H1 (cell line): ENCODE data around the gene FBXL17. TPM values are rescaled to one million over a fixed set of nuclear protein-coding genes. Genes with fewer than 3 reads are reported as not detected.

ENCODE experiments used
- CTCF ChIA-PET: fragments of 300-600 bp; sonication (Branson Sonifier 250); formaldehyde crosslinking; loops from one replicate; lab custom pipeline; 2021; ENCODE audit not compliant: partially characterized antibody; lab: Charles Lee
- POLR2A ChIA-PET: fragments of 300-600 bp; sonication (Branson Sonifier 250); formaldehyde crosslinking; loops from one replicate; lab custom pipeline; 2021; ENCODE audit warnings: inconsistent platforms; ENCODE audit not compliant: partially characterized antibody; lab: Charles Lee
- DNase-seq, 2 experiments: peaks; one replicate each; pipeline versions ENCODE4 v3.0.0 to v3.0.0-alpha.2; 2010 to 2022; ENCODE audit warnings: low spot score in 2 of 2, low read depth in 1 of 2, mixed read lengths in 1 of 2
- FAIRE-seq: peaks from 2 replicates; lab custom pipeline; 2011; peaks lifted over from hg19 to GRCh38; lab: Jason Lieb, UNC
- H2AFZ ChIP-seq: 2 replicates; pipeline ENCODE4 v1.8.1; 2012; ENCODE audit warnings: low read length, inconsistent platforms
- H2AK5ac ChIP-seq: 2 replicates; pipeline ENCODE4 v1.6.1; 2013; ENCODE audit warnings: low read depth, low read length
- H2BK120ac ChIP-seq: replicated peaks from 2 replicates; pipeline ENCODE3; 2013; ENCODE audit warnings: low read depth, low read length, inconsistent platforms
- H2BK12ac ChIP-seq: 2 replicates; pipeline ENCODE4 v1.6.1; 2013; ENCODE audit warnings: low read depth, low read length
- H2BK15ac ChIP-seq: 2 replicates; pipeline ENCODE4 v1.6.1; 2013; ENCODE audit warnings: low read length
- H2BK20ac ChIP-seq: 2 replicates; pipeline ENCODE4 v1.6.1; 2013; ENCODE audit warnings: low read length
- H2BK5ac ChIP-seq: 2 replicates; pipeline ENCODE4 v1.6.1; 2013; ENCODE audit warnings: low read depth, low read length
- H3K14ac ChIP-seq: 2 replicates; pipeline ENCODE4 v1.6.1; 2013; ENCODE audit warnings: inconsistent platforms; ENCODE audit not compliant: insufficient read length
- H3K18ac ChIP-seq: 2 replicates; pipeline ENCODE4 v1.6.1; 2013; ENCODE audit warnings: low read length; ENCODE audit errors: extremely low read depth
- H3K23ac ChIP-seq: 2 replicates; pipeline ENCODE4 v1.6.1; 2013; ENCODE audit warnings: inconsistent platforms; ENCODE audit not compliant: insufficient read length
- H3K23me2 ChIP-seq: 2 replicates; pipeline ENCODE4 v1.6.1; 2013; ENCODE audit warnings: low read depth, low read length
- H3K27ac ChIP-seq: 2 replicates; pipeline ENCODE4 v1.6.1; 2011; ENCODE audit warnings: low read depth, low read length, inconsistent platforms
- H3K27me3 ChIP-seq, 4 experiments: replicated peaks in 1 of 4; 1 replicate in 1 of 4; 2 replicates in 3 of 4; pipeline versions ENCODE4 v1.6.1 to v1.8.1; 2011 to 2013; ENCODE audit warnings: low read length in 3 of 4, mild to moderate bottlenecking in 3 of 4, inconsistent platforms in 2 of 4, mixed read lengths in 2 of 4, moderate library complexity in 1 of 4; ENCODE audit not compliant: control insufficient read depth in 3 of 4, insufficient read depth in 3 of 4; ENCODE audit errors: extremely low read depth in 1 of 4
- H3K36me3 ChIP-seq, 4 experiments: 2 replicates each; pipeline versions ENCODE4 v1.6.1 to v1.8.1; 2011 to 2013; ENCODE audit warnings: mild to moderate bottlenecking in 4 of 4, low read length in 3 of 4, moderate library complexity in 2 of 4, control low read depth in 1 of 4, inconsistent platforms in 1 of 4; ENCODE audit not compliant: insufficient read depth in 4 of 4, control insufficient read depth in 2 of 4
- H3K4ac ChIP-seq: replicated peaks from 2 replicates; pipeline ENCODE3; 2013; ENCODE audit warnings: low read length, low read depth, mixed read lengths, inconsistent platforms; ENCODE audit not compliant: insufficient read length
- H3K4me1 ChIP-seq, 4 experiments: replicated peaks in 1 of 4; 1 replicate in 1 of 4; 2 replicates in 3 of 4; pipeline versions ENCODE4 v1.6.1 to v1.8.1; 2011 to 2013; ENCODE audit warnings: low read length in 3 of 4, inconsistent platforms in 2 of 4, mixed read lengths in 1 of 4; ENCODE audit not compliant: insufficient read depth in 4 of 4, control insufficient read depth in 3 of 4
- H3K4me2 ChIP-seq, 2 experiments: 2 replicates each; pipeline versions ENCODE4 v1.6.1 to v1.8.1; 2011 to 2013; ENCODE audit warnings: low read depth in 2 of 2, low read length in 2 of 2, control low read depth in 1 of 2, inconsistent platforms in 1 of 2, mild to moderate bottlenecking in 1 of 2; ENCODE audit not compliant: insufficient read depth in 1 of 2
- H3K4me3 ChIP-seq, 4 experiments: fragments of 200-600, 300-600 bp in 1 of 4; sonication (generic), shearing (Covaris generic), sonication (Bioruptor Twin) in 1 of 4; 2 replicates each; pipeline versions ENCODE4 v1.5.1 to v1.8.1; 2011 to 2016; ENCODE audit warnings: low read length in 4 of 4, low read depth in 3 of 4, control low read depth in 2 of 4, inconsistent platforms in 2 of 4, mild to moderate bottlenecking in 2 of 4, mixed read lengths in 1 of 4, moderate library complexity in 1 of 4; ENCODE audit not compliant: insufficient read depth in 2 of 4; ENCODE audit errors: extremely low read depth in 1 of 4
- H3K56ac ChIP-seq: replicated peaks from 2 replicates; pipeline ENCODE3; 2013; ENCODE audit warnings: low read depth, mild to moderate bottlenecking, mixed read lengths, low read length, inconsistent platforms; ENCODE audit not compliant: insufficient read length
- H3K79me1 ChIP-seq: 2 replicates; pipeline ENCODE4 v1.6.1; 2013; ENCODE audit warnings: low read depth, low read length, control low read depth
- H3K79me2 ChIP-seq, 2 experiments: 2 replicates each; pipeline versions ENCODE4 v1.6.1 to v1.8.1; 2012 to 2013; ENCODE audit warnings: low read length in 2 of 2, mild to moderate bottlenecking in 2 of 2, inconsistent platforms in 1 of 2; ENCODE audit not compliant: insufficient read depth in 2 of 2, control insufficient read depth in 1 of 2
- H3K9ac ChIP-seq, 4 experiments: replicated peaks in 1 of 4; 1 replicate in 1 of 4; 2 replicates in 3 of 4; pipeline versions ENCODE4 v1.6.1 to v1.8.1; 2011 to 2013; ENCODE audit warnings: low read depth in 3 of 4, low read length in 3 of 4, control low read depth in 2 of 4, mild to moderate bottlenecking in 2 of 4, moderate library complexity in 2 of 4, inconsistent platforms in 1 of 4; ENCODE audit errors: extremely low read depth in 1 of 4
- H3K9me3 ChIP-seq, 2 experiments: 2 replicates each; pipeline versions ENCODE4 v1.6.1 to v1.8.1; 2012 to 2013; ENCODE audit warnings: mild to moderate bottlenecking in 2 of 2, moderate library complexity in 2 of 2, control low read depth in 1 of 2, inconsistent platforms in 1 of 2, low read depth in 1 of 2, low read length in 1 of 2, mixed read lengths in 1 of 2; ENCODE audit not compliant: insufficient read depth in 2 of 2
- H4K20me1 ChIP-seq, 2 experiments: replicated peaks in 1 of 2; 2 replicates each; pipeline versions ENCODE3 to v1.8.1; 2011 to 2013; ENCODE audit warnings: inconsistent platforms in 2 of 2, low read length in 2 of 2, mild to moderate bottlenecking in 1 of 2; ENCODE audit not compliant: insufficient read depth in 2 of 2, control insufficient read depth in 1 of 2
- H4K5ac ChIP-seq: 2 replicates; pipeline ENCODE4 v1.6.1; 2013; ENCODE audit warnings: low read length, low read depth, mixed read lengths, inconsistent platforms; ENCODE audit not compliant: insufficient read length
- H4K8ac ChIP-seq: 2 replicates; pipeline ENCODE4 v1.8.0; 2013; ENCODE audit warnings: mild to moderate bottlenecking, moderate library complexity, low read length, inconsistent platforms; ENCODE audit not compliant: insufficient read depth; ENCODE audit errors: extremely low read depth
- H4K91ac ChIP-seq: replicated peaks from 2 replicates; pipeline ENCODE3; 2013; ENCODE audit warnings: low read length, mixed read lengths, inconsistent platforms; ENCODE audit not compliant: insufficient read length
- ASH2L ChIP-seq: fragments of 200-600, 300-600 bp; sonication (generic); IDR thresholded peaks from one replicate; pipeline ENCODE4 v1.7.1; 2017; ENCODE audit warnings: low read length
- CTBP2 ChIP-seq: IDR thresholded peaks from 2 replicates; pipeline ENCODE4 v1.7.0; 2011; ENCODE audit warnings: borderline replicate concordance, mild to moderate bottlenecking, moderate library complexity, mixed read lengths, low read length; ENCODE audit not compliant: insufficient read depth, insufficient read length
- CTCF ChIP-seq, 3 experiments: IDR thresholded peaks; 1 replicate in 2 of 3; 2 replicates in 1 of 3; pipeline versions ENCODE4 v1.5.1 to v1.6.1; 2011; ENCODE audit warnings: low read length in 3 of 3, mild to moderate bottlenecking in 3 of 3, inconsistent platforms in 2 of 3, low read depth in 1 of 3, moderate library complexity in 1 of 3; ENCODE audit not compliant: insufficient read depth in 1 of 3; ENCODE audit errors: control extremely low read depth in 1 of 3
- JUN ChIP-seq: IDR thresholded peaks from 2 replicates; pipeline ENCODE4 v1.6.1; 2011; ENCODE audit warnings: low read depth, mild to moderate bottlenecking, improper control_type of control experiment, low read length
- NRF1 ChIP-seq: IDR thresholded peaks from 2 replicates; pipeline ENCODE4 v1.6.1; 2011; ENCODE audit warnings: mild to moderate bottlenecking, low read depth, low read length, improper control_type of control experiment
- POU5F1 ChIP-seq: IDR thresholded peaks from 2 replicates; pipeline ENCODE4 v1.6.1; 2011; ENCODE audit warnings: low read depth, mild to moderate bottlenecking, low read length, moderate library complexity
- RAD21 ChIP-seq, 2 experiments: IDR thresholded peaks in 1 of 2; conservative IDR thresholded peaks in 1 of 2; 2 replicates each; pipeline ENCODE4 v1.6.1; 2011; ENCODE audit warnings: low read depth in 2 of 2, low read length in 2 of 2, improper control_type of control experiment in 1 of 2, inconsistent platforms in 1 of 2, mild to moderate bottlenecking in 1 of 2, moderate library complexity in 1 of 2
- SAP30 ChIP-seq: fragments of 300-600 bp; sonication (generic); IDR thresholded peaks from 2 replicates; pipeline ENCODE4 v1.7.1; 2012; ENCODE audit warnings: low read length, moderate library complexity, mild to moderate bottlenecking, inconsistent platforms; ENCODE audit not compliant: insufficient read depth, insufficient replicate concordance
- TBP ChIP-seq: IDR thresholded peaks from 2 replicates; pipeline ENCODE4 v1.6.1; 2011; ENCODE audit warnings: low read depth, low read length, improper control_type of control experiment
- polyA plus RNA-seq, 7 experiments: library from polyadenylated mRNA; depleted of rRNA in 3 of 7; stranded (reverse) in 5 of 7; unstranded in 2 of 7; fragments of >200 nt in 5 of 7; fragments of 200-250 nt in 2 of 7; gene quantifications; 1 replicate in 5 of 7; 2 replicates in 1 of 7; 4 replicates in 1 of 7; pipeline versions ENCODE4 v1.2.1 to v1.2.3, GENCODE V29; 2011 to 2013; ENCODE audit warnings: missing spikeins in 2 of 7, mixed read lengths in 2 of 7
- total RNA-seq: library from RNA; stranded (reverse); fragmentation: NEBNext Ultra II Directional; extraction: Animal tissue kit (Norgen Biotek cat#: 25700); gene quantifications from 2 replicates; pipeline ENCODE4 v1.2.1, GENCODE V29; 2021

Gene FBXL17
- total and polyA plus RNA-seq, 2 of the 8 experiments (the other 6 are each of a cell fraction or from before 2014, with no cell fraction given), result 0.35 to 4.3 TPM

DNA sequence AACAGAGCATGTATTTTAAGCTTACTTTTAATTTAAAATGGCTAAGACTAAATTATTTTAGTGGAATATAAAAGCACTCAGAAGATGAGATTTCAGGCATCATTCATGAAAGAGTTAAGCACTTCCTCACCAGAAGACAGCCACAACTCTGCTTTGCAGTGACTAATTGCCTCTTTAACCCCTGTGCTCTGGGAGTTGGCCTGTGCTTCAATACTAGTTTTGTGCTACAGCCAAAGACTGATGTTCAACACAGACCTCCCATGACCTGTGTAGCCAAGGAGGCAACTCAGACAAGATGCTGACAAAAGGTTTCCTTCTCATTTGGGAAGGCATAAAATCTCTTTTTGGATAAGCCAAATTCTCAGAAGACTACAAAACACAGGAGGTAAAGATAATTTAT is 353.5 kb downstream of the FBXL17 start:
- no peak overlapping the region for H2BK15ac ChIP-seq
- H3K23ac ChIP-seq, result no peak overlapping the region
- H2BK20ac ChIP-seq, result no peak overlapping the region
- H2AK5ac ChIP-seq, result no peak overlapping the region
- no peak overlapping the region for H3K4me3 ChIP-seq
- H3K4me2 ChIP-seq, result no peak overlapping the region
- no peak overlapping the region for H3K18ac ChIP-seq
- TF ChIP-seq ASH2L (no peak), CTBP2 (no peak), SAP30 (no peak), CTCF (IDR thresholded peaks at IDR 0.05; ENCODE audit: control extremely low read depth in 1 of 3, insufficient read depth in 1 of 3, low read depth in 1 of 3, low read length in 3 of 3) (no peak), TBP (no peak), JUN (no peak), RAD21 (IDR thresholded peaks at IDR 0.05 in 1 of 2, conservative IDR thresholded peaks at IDR 0.05 in 1 of 2; ENCODE audit: low read depth in 2 of 2, low read length in 2 of 2) (no peak), POU5F1 (no peak), NRF1 (no peak)
- TF ChIP-seq, all 59 proteins: peak for 0
- H3K27me3 ChIP-seq, result no peaks in the 10 kb centered on the region
- H3K4me1 ChIP-seq, result no peaks in the 10 kb centered on the region
- DNase-seq, result no peak
- H3K79me2 ChIP-seq, result no peaks in the 10 kb centered on the region
- H3K79me1 ChIP-seq, result no peaks in the 10 kb centered on the region
- H3K9ac ChIP-seq, result no peak overlapping the region
- no peak overlapping the region for H2BK5ac ChIP-seq
- H3K27ac ChIP-seq, result no peak overlapping the region
- ChIA-PET POLR2A (no interaction called here), CTCF (interaction anchor here (1.0 to 1.5 kb wide), 3 partner anchors 13 to 156 kb away, joined by 3 to 4 read pairs (median 3); no protein-coding TSS in a partner anchor)
- no peak overlapping the region for H2BK120ac ChIP-seq
- H2AFZ ChIP-seq, result no peak overlapping the region
- no peak overlapping the region for H4K91ac ChIP-seq
- no peak overlapping the region for H4K8ac ChIP-seq
- H3K4ac ChIP-seq, result no peak overlapping the region
- H3K9me3 ChIP-seq, result no peaks in the 10 kb centered on the region
- H3K23me2 ChIP-seq, result no peaks in the 10 kb centered on the region
- no peaks in the 10 kb centered on the region for H4K20me1 ChIP-seq
- no peaks in the 10 kb centered on the region for H3K36me3 ChIP-seq
- H4K5ac ChIP-seq, result no peak overlapping the region
- H3K14ac ChIP-seq, result no peak overlapping the region
- H2BK12ac ChIP-seq, result no peak overlapping the region
- no peak overlapping the region for H3K56ac ChIP-seq
- FAIRE-seq, result peak; percentile 28
